Stimulated activated CD8-positive, alpha-beta memory T cell treated with anti-CD3 and anti-CD28 coated beads, Interleukin-7, amount 100 ng/mL, for 24 hours (primary cell): ENCODE measurements around the gene PRR3.

Source experiments
- DNase-seq: peaks from one replicate; pipeline ENCODE4 v3.0.0-alpha.2; 2020; ENCODE audit warnings: low read depth

PRR3 gene

DNA sequence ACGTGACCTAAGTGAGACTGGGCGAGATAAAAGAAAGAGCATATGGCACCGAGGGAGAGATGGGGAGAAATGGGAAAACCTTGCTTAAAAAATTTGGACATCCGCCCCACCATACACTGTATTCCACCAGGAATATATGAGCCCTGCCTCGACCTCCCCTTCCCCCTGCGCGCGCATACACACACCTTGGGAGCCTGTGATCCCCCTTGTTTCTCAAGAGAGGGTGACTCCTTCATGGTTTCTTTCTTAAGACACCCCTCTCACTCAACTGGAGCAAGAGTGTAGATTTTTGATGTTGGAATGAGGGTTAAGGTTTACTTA, 14.6 kb downstream of the PRR3 start:
- DNase-seq = no peak

DNA sequence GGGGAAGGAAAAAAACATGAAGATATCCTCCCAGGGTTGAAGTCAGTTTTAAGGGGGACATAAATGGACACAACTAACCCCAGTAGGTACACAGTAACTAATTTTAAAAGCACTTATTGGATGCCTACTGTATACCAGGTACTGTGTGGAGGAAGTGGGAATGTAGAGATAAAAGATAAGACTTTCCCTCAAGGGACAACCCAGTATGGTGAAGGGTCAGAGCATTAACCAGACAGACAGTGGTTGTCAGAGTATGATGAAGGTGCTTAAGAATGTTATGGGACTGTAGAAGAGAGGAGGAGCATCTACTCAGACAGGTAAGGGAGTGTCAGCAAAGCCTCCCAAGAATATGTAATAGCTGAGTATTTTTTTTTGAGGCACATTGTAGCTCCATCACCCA, 15.1 kb downstream of the PRR3 start:
- DNase-seq = no peak

DNA sequence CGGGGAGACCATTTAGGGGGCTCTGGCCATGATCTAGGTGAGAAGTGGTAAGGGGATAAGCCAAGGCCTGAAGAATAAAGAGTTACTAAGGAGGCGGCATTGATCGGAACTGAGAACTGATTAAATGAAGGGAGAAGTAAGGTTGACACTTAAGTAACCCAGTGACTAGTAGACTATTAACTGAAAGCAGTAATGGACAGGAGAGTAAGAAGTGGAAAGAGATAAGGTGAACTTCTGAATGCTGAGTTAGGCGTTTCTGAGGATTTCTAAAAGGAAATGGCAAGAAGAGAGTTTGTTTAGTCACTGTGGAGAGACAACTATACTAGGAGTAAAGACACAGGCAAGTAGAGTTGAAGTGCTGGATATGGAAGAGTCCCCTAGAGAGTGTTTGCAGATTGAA, 16.0 kb downstream of the PRR3 start:
- DNase-seq = no peak

DNA sequence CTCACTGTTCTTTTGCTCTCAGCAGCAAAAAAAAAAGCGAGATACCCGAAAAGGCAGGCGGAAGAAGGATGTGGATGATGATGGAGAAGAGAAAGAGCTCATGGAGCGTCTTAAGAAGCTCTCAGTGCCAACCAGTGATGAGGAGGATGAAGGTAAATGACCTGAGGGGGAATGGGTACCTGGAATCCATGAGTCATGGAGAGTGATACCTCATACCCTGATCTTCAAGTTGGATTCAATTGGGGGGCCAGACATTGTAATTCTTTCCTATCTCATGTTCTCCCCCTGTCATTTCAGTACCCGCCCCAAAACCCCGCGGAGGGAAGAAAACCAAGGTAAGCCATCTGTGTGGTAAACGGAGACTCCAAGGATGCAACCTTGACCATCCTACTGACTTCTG, 21.0 kb downstream of the PRR3 start:
- no peak for DNase-seq

DNA sequence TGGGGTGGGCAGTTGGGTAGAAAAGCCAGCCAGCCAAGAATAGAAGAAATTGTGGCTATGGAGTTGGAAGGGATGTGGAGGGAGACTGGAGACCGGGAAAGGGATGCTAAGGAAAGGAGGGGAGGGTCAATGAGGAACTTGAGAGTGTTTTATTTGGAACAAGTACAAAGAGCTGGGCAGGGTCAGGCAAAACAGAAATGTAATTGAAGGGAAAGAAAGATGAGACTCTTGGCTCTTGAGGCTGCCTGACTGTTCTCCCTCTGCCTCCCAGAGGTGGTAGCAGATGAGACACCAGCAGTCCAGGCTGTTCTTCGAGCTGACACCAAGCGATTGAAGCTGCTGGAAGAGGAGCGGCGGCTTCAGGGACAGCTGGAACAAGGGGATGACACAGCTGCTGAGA, 26.8 kb downstream of the PRR3 start:
- DNase-seq = no peak

DNA sequence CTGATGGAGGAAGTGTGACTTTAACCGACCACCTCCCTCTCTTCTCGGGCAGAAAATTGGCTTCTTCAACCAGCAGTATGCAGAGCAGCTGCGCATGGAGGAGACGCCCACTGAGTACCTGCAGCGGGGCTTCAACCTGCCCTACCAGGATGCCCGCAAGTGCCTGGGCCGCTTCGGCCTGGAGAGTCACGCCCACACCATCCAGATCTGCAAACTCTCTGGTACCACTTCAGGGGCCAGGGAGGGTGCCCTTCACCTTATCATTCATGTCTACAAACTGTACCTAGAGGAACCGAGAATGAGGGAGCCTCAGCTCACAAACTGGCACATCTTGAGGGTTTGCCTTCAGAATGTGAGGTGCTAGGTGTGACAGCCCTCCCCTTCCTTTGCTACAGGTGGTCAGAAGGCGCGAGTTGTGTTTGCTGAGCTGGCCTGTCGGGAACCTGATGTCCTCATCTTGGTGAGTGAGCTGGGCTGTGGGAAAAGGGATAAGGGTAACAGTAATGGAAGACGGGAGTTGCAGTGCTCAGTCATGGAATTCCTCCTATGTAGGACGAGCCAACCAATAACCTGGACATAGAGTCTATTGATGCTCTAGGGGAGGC, 32.8 kb downstream of the PRR3 start:
- DNase-seq = no peak

DNA sequence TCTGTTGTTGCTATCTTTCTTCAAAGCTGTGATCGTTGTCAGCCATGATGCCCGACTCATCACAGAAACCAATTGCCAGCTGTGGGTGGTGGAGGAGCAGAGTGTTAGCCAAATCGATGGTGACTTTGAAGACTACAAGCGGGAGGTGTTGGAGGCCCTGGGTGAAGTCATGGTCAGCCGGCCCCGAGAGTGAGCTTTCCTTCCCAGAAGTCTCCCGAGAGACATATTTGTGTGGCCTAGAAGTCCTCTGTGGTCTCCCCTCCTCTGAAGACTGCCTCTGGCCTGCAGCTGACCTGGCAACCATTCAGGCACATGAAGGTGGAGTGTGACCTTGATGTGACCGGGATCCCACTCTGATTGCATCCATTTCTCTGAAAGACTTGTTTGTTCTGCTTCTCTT, 33.4 kb downstream of the PRR3 start:
- DNase-seq = no peak

DNA sequence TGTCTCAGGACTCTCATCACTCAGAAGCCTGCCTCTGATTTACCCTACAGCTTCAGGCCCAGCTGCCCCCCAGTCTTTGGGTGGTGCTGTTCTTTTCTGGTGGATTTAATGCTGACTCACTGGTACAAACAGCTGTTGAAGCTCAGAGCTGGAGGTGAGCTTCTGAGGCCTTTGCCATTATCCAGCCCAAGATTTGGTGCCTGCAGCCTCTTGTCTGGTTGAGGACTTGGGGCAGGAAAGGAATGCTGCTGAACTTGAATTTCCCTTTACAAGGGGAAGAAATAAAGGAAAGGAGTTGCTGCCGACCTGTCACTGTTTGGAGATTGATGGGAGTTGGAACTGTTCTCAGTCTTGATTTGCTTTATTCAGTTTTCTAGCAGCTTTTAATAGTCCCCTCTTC, 33.9 kb downstream of the PRR3 start:
- no peak for DNase-seq

DNA sequence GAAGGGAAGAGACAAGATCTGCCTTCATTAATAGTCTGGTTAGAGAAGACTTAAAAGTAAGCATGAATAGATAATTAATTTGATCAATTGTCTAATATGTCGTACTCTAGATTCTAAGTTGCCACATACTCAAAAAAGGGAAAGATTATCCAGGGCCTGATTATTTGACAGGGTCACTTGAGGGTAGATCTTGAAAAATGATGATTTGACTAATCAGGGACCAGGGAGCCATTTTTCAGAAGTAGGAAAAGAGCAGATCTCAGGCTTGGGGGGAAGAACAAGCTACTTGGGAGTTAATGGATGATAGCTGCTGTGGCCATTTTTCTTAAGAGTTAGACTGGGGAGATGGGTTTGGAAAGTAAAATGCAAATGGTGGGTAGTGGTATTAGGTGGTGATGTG, 35.2 kb downstream of the PRR3 start:
- no peak for DNase-seq

DNA sequence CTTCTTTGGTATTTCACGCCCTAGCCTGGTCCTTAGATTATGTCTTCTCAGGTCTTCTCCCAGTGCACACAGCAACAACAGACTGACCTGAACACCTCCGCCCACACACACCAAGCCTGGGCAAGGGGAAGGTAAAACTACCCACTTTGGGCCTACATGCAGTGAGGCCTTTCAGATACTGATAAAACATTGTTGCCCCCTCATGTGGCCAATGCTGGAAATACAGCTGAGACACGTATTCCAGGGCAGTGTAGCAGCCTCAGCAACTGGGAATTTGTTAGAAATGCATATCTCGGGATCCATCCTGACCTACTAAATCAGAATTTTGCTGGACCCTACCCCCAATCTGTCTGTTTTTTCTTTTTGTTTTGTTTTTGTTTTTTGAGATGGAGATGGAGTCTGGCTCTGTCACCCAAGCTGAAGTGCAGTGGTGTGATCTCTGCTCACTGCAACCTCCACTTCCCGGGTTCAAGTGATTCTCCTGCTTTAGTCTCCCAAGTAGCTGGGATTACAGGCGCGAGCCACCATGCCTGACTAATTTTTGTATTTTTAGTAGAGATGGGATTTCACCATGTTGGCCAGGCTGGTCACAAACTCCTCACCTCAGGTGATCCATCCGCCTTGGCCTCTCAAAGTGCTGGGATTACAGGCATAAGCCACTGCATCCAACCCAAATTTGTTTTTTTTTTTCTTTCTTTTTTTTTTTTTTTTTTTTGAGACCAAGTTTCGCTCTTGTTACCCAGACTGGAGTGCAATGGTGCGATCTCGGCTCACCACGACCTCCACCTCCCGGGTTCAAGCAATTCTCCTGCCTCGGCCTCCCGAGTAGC, 40.4 kb downstream of the PRR3 start:
- DNase-seq = peak; percentile 62

DNA sequence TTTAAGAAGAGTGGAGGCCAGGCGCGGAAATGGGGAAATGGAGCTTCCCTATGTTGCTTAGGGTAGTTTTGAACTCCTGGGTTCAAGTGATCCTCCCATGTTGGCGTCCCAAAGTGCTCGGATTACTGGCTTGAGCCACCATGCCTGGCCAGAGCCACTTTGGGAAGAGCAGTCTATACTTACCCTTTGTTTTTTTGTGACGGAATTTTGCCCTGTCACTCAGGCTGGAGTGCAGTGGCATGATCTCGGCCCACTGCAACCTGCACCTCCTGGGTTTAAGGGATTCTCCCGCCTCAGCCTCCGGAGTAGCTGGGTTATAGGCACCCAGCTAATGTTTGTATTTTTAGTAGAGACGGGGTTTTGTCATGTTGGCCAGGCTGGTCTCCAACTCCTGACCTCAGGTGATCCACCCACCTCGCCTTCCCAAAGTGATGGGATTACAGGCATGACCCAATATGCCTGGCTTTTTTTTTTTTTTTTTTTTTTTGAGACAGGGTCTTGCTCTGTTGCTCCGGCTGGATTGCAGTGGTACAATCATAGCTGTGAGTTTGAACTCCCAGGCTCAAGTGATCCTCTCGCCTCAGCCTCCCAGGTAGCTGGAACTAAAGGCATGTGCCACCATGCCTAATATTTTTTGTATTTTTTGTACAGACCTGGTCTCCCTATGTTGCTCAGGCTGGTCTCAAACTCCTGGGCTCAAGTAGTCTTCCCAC, 42.0 kb downstream of the PRR3 start:
- DNase-seq = no peak

DNA sequence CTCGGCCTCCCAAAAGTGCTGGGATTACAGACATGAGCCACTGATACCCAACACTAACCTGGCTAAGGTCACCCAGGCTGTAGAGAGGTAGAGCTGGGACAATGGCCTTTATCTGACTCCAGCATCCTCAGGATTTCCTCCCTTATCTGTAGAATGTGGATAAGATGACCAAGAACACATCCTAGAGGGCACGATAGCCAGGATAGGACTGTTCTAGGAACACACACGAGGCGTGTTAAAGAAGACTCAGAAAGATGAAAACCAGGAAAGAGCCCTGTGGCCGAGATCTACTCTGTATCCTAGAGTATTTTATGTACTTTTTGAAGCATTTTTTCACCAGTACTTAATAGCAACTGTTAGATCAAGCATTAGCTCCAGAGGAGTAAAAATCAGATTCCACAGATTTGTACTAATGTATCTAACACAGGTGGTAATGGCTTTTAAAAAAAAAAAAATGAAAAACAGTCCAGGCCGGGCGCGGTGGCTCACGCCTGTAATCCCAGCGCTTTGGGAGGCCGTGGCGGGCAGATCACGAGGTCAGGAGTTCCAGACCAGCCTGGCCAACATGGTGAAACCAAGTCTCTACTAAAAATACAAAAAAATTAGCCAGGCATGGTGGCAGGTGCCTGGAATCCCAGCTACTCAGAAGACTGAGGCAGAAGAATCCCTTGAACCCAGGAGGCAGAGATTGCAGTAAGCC, 42.7 kb downstream of the PRR3 start:
- DNase-seq = no peak

DNA sequence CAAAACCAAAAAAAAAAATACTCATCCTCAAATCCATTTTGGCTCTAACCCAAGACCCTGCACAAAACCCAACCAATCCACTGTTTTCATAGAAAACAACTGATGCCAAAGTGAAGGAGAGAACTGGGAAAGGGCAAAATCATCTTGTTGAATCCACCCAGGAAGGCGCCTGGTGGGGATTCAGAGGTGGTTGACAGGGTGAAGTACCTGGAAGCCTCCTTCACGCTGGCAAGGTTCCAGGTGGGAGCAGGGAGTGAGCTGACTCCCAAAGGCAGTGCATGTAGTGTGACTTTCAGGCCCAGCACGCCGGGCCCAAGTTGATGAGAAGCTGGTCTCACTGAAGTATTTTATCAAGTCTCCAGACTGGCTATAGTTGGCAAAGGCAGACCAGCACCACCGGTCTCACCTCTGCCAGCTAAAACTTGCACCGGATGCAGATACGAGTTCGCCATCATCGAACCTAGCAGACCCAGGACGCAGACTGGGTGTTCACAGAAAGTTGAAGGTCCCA, 43.4 kb downstream of the PRR3 start:
- no peak for DNase-seq

DNA sequence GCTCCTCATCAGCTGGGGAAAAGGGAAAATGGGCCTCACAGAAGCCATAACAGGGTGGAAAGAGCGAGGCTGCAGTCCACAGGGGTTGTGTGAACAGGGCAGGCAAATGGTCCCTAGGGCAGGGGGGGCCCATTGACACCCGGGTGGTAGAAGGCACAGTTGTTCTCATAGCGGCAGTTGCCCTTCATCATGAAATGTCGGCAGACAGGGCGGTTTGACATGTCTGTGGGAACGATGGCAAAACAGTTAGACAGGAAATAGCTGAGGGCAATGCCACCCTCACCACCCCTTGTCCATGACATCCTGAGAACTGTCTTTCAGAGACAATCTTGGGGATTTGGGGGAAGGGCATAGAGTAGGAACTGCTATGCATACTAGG, 44.3 kb downstream of the PRR3 start:
- no peak for DNase-seq

DNA sequence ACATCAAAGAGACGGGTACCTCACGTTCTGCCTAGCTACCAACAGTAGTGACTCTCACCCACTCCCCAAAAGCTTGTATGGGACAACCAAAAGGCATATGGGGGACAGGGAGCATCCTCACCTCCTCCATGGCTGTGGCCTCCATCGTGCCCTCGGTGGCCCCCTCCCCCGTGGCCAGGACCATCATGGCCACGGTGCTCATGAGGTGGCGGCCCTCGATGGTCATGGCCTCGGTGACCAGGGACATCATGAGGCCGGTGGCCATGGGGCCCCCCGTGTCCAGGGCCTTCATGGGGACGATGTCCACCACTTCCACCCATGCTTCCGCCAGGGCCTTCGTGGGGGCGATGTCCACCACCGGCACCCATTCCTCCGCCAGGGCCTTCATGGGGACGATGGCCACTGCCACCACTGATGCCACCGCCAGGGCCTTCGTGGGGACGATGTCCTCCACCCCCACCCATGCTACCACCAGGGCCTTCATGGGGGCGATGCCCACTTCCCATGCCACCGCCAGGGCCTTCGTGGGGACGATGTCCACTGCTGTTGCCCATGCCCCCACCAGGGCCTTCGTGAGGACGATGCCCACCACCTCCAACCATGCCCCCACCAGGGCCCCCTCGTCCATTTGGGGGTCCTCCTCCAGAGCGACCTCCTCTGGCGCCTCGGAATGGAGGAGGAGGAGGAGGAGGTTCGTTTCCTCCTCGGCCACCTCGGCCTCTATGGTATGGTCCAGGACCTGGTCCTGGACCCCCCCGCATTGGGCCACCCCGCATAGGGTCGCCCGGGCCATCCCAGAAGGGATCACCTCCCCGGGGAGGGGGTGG, 44.9 kb downstream of the PRR3 start:
- no peak for DNase-seq

DNA sequence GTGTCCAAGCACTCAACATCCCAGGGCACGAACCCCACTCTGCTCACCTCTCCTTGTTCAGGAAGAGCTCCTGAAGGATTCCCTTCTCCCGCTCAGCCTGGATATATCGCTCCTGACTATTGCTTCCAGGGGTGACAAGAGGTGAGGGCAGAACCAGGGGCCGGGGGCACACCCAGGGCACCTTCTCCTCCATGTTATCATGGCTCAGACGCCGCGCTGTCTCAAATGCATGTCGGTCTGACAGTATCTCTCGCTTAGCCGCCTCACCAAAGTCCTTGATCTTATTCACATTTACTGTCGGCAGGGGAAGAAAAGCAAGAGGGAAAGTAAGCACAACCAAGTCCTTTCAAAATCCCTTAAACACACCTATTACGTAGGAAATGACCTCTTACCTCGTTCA, 46.9 kb downstream of the PRR3 start:
- DNase-seq = no peak

DNA sequence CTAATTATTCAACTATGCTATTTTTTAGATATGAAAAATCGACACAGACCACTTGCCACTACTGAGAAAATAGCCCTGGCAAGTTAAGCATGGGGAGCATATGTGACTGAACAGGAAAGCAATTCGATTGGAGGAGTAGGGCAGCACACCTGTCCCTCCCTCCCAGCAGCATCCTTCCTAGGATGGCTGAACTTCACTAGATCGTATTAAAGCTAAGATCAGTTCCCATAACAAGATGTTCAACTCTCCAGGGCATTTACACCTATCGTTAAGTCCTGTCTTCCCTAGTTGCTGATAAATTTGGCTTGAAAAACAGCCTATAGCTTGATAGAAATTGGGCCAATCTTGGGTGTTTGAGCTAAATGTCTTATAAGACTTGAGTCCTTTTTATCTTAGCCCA, 53.0 kb downstream of the PRR3 start:
- no peak for DNase-seq

DNA sequence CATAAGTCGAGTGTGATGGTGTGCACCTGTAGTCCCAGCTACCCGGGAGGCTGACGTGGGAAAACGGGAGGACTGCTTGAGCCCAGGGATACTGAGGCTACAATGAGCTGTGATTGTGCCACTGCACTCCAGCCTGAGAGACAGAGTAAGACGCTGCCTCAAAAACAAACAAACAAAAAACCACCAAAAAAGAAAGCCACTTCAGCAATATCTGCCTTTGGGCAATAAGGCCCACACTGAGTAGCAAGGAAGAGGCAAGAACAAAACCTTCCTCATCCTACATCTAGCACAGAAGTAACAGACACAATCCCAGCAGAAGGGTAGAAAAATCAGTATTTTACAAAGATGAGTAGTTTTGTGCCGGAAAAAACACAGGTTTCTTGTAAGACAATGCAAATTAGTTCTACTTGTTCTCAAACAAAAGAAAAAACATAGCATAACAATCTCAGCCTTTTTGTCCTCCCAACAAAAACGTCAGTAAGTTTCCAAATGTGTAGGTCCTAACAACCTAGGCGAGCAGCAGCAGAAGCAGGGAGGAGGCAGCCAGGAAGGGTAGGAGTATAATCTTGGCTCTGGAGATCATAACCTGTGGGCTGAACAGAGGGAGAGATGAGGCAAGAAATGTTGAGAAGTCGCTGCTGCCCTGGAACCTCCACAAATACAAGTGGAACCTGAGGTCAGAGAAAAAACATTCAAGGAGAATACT, 54.2 kb downstream of the PRR3 start:
- no peak for DNase-seq

DNA sequence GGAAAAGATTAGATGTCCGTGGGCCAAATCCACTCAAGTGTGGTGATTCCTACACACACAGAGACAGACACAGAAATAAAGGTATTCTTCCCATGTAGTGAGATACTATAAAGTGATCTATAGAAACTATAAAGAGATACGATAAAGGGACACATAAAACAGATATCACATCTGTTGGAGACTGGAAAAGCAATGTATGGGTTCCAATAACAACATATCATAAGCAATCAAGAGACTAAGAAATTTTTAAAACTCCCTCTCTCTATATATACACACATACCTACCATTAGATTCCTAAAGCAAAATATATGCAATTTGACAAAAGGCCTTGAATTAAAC, 54.7 kb downstream of the PRR3 start:
- no peak for DNase-seq

DNA sequence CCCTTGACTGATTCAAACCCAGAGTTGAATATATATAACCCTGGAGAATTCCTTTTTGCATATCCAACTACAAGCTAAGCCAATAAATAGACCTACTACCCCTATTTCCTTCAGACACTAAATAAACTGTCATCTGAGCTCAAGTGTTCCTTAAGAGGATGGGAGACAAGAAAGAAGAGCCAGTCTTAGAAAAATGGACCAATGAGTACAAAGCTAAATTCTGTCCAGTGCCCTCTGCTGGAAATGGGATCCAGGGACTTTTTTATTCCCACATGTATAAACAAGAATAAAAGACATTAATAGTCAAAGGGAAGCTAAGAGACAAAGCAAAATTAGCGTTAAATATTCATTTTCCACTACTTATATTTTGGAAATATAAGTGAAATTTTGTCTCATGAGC, 55.1 kb downstream of the PRR3 start:
- DNase-seq = no peak

DNA sequence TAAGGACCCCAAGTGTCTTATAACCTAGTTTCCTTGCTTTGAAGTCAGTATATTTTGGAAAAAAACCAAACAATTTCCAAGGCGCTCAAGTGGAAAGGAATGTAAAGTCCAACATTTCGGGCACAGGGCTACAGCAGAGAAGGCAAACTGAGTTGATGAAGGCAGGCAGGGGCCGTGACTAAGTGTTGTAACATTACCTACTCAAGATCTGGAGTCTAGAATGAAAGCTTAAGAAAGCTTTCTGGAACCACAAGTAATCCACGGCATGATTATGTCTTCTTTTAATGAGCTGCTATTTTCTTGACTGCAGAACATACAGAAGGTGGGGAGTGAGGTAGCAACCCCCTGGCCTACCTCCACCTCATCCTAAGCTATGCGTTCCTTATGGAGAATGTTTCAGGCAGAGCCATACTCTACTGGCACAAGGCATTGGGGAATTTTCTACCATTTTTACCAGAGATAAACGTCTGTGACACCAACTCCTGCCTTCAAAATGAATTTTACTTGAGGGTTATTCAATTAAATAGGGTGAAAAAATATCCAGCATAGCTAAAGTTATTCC, 55.7 kb downstream of the PRR3 start:
- DNase-seq = no peak
